ENCODE results near the gene CSF3R. TPM values are rescaled to one million over a fixed set of nuclear protein-coding genes. Genes with fewer than 3 reads are reported as not detected.
A peak's percentile ranks its signal among the peaks of the same experiment; 100 is the strongest.
"Not testable (repeated sequence)": the region's sequence is repeated elsewhere in the genome, so short reads cannot be mapped to it uniquely, and the experiment has no call there.

CSF3R gene
- total RNA-seq, 1 donor from 2014 or later, result 0.54 TPM

- Mint-ChIP-seq H3K27me3 (ENCODE audit: insufficient read depth) (peaks cover 3% of the 10 kb centered on the region), H3K9me3 (no peaks in the 10 kb centered on the region)
- no peak for DNase-seq (ENCODE audit: low spot score)
These were observed 38.2 kb upstream of the CSF3R start for GRCh38 chr1:36520771-36521420.

GRCh38 chr1:36520056-36520455 is 37.3 kb upstream of the CSF3R start:
- intact Hi-C loops (cut with micrococcal nuclease), result no loop called here
- Mint-ChIP-seq H3K36me3 (ENCODE audit: low read depth) (no peaks in the 10 kb centered on the region), H3K9me3 (no peaks in the 10 kb centered on the region), H3K4me1 (ENCODE audit: low read depth) (peaks cover 5% of the 10 kb centered on the region), H3K27me3 (ENCODE audit: insufficient read depth) (peaks cover 3% of the 10 kb centered on the region), H3K27ac (no peak overlapping the region), H3K4me3 (no peak overlapping the region)
- no peak for DNase-seq (ENCODE audit: low spot score)

More at GRCh38 chr1:36520771-36521420, 38.2 kb upstream of the CSF3R start:
- Mint-ChIP-seq H3K36me3 (ENCODE audit: low read depth) (no peaks in the 10 kb centered on the region), H3K4me1 (ENCODE audit: low read depth) (peaks cover 5% of the 10 kb centered on the region), H3K4me3 (no peak overlapping the region), H3K27ac (no peak overlapping the region)
- intact Hi-C loops (cut with micrococcal nuclease), result no loop called here

GRCh38 chr1:36517011-36517771 is 34.5 kb upstream of the CSF3R start:
- H3K4me3 Mint-ChIP-seq, result no peak overlapping the region
- intact Hi-C loops (cut with micrococcal nuclease), result loop anchor here (5.0 kb wide), 1 partner anchor 805 kb away; no protein-coding TSS in a partner anchor
- H3K27me3 Mint-ChIP-seq (ENCODE audit: insufficient read depth), result peaks cover 3% of the 10 kb centered on the region
- H3K36me3 Mint-ChIP-seq (ENCODE audit: low read depth), result no peaks in the 10 kb centered on the region
- no peaks in the 10 kb centered on the region for H3K4me1 Mint-ChIP-seq (ENCODE audit: low read depth)
- no peak for DNase-seq (ENCODE audit: low spot score)
- no peaks in the 10 kb centered on the region for H3K9me3 Mint-ChIP-seq
- no peak overlapping the region for H3K27ac Mint-ChIP-seq

GRCh38 chr1:36516372-36517010 is 33.8 kb upstream of the CSF3R start:
- Mint-ChIP-seq H3K36me3 (ENCODE audit: low read depth) (no peaks in the 10 kb centered on the region), H3K4me3 (no peak overlapping the region), H3K27me3 (ENCODE audit: insufficient read depth) (peaks cover 3% of the 10 kb centered on the region), H3K4me1 (ENCODE audit: low read depth) (no peaks in the 10 kb centered on the region), H3K27ac (no peak overlapping the region), H3K9me3 (no peaks in the 10 kb centered on the region)
- peak; percentile 15 for DNase-seq (ENCODE audit: low spot score)
- intact Hi-C loops (cut with micrococcal nuclease), result loop anchor here (1.0 to 5.0 kb wide), 2 partner anchors 806 to 918 kb away; no protein-coding TSS in a partner anchor

- Mint-ChIP-seq H3K4me1 (ENCODE audit: low read depth) (no peaks in the 10 kb centered on the region), H3K9me3 (no peaks in the 10 kb centered on the region), H3K36me3 (ENCODE audit: low read depth) (no peaks in the 10 kb centered on the region), H3K4me3 (no peak overlapping the region), H3K27me3 (ENCODE audit: insufficient read depth) (peaks cover 3% of the 10 kb centered on the region), H3K27ac (no peak overlapping the region)
- DNase-seq (ENCODE audit: low spot score), result no peak
- intact Hi-C loops (cut with micrococcal nuclease), result loop anchor here (1.0 to 5.0 kb wide), 2 partner anchors 807 to 919 kb away; no protein-coding TSS in a partner anchor
These were observed 32.8 kb upstream of the CSF3R start for GRCh38 chr1:36515315-36516138.

- Mint-ChIP-seq H3K9me3 (no peaks in the 10 kb centered on the region), H3K27ac (no peak overlapping the region), H3K27me3 (ENCODE audit: insufficient read depth) (peaks cover 1% of the 10 kb centered on the region), H3K36me3 (ENCODE audit: low read depth) (no peaks in the 10 kb centered on the region), H3K4me3 (no peak overlapping the region), H3K4me1 (ENCODE audit: low read depth) (no peaks in the 10 kb centered on the region)
- no peak for DNase-seq (ENCODE audit: low spot score)
- intact Hi-C loops (cut with micrococcal nuclease), result no loop called here
These were observed 31.8 kb upstream of the CSF3R start for GRCh38 chr1:36514501-36514900.

GRCh38 chr1:36513676-36514473 is 31.2 kb upstream of the CSF3R start:
- Mint-ChIP-seq H3K9me3 (no peaks in the 10 kb centered on the region), H3K27me3 (ENCODE audit: insufficient read depth) (peaks cover 1% of the 10 kb centered on the region), H3K4me1 (ENCODE audit: low read depth) (no peaks in the 10 kb centered on the region), H3K36me3 (ENCODE audit: low read depth) (no peaks in the 10 kb centered on the region), H3K4me3 (no peak overlapping the region), H3K27ac (no peak overlapping the region)
- intact Hi-C loops (cut with micrococcal nuclease), result no loop called here
- DNase-seq (ENCODE audit: low spot score), result no peak

GRCh38 chr1:36512842-36513241 is 30.1 kb upstream of the CSF3R start:
- intact Hi-C loops (cut with micrococcal nuclease), result no loop called here
- Mint-ChIP-seq H3K4me1 (ENCODE audit: low read depth) (no peaks in the 10 kb centered on the region), H3K4me3 (no peak overlapping the region), H3K27ac (no peak overlapping the region), H3K36me3 (ENCODE audit: low read depth) (no peaks in the 10 kb centered on the region), H3K27me3 (ENCODE audit: insufficient read depth) (peaks cover 1% of the 10 kb centered on the region), H3K9me3 (no peaks in the 10 kb centered on the region)
- DNase-seq (ENCODE audit: low spot score), result no peak

- peaks cover 1% of the 10 kb centered on the region for H3K27me3 Mint-ChIP-seq (ENCODE audit: insufficient read depth)
- no peak for DNase-seq (ENCODE audit: low spot score)
- H3K4me1 Mint-ChIP-seq (ENCODE audit: low read depth), result no peaks in the 10 kb centered on the region
- intact Hi-C loops (cut with micrococcal nuclease), result no loop called here
- H3K4me3 Mint-ChIP-seq, result no peak overlapping the region
- H3K36me3 Mint-ChIP-seq (ENCODE audit: low read depth), result no peaks in the 10 kb centered on the region
- H3K27ac Mint-ChIP-seq, result no peak overlapping the region
- H3K9me3 Mint-ChIP-seq, result no peaks in the 10 kb centered on the region
These were observed 29.4 kb upstream of the CSF3R start for GRCh38 chr1:36511804-36512798.

- H3K4me1 Mint-ChIP-seq (ENCODE audit: low read depth); H3K4me3 Mint-ChIP-seq; H3K27ac Mint-ChIP-seq; H3K27me3 Mint-ChIP-seq (ENCODE audit: insufficient read depth); H3K9me3 Mint-ChIP-seq; intact Hi-C loops (cut with micrococcal nuclease); DNase-seq (ENCODE audit: low spot score); H3K36me3 Mint-ChIP-seq (ENCODE audit: low read depth): not testable (repeated sequence)
These were observed 28.5 kb upstream of the CSF3R start for GRCh38 chr1:36511220-36511619.

- no peak for DNase-seq (ENCODE audit: low spot score)
- H3K27me3 Mint-ChIP-seq (ENCODE audit: insufficient read depth), result peaks cover 1% of the 10 kb centered on the region
- no peak overlapping the region for H3K27ac Mint-ChIP-seq
These were observed 27.7 kb upstream of the CSF3R start for GRCh38 chr1:36510418-36510817.

More at GRCh38 chr1:36510418-36510817, 27.7 kb upstream of the CSF3R start:
- no peak overlapping the region for H3K4me3 Mint-ChIP-seq
- no peaks in the 10 kb centered on the region for H3K4me1 Mint-ChIP-seq (ENCODE audit: low read depth)
- no peaks in the 10 kb centered on the region for H3K36me3 Mint-ChIP-seq (ENCODE audit: low read depth)
- no peaks in the 10 kb centered on the region for H3K9me3 Mint-ChIP-seq
- intact Hi-C loops (cut with micrococcal nuclease), result no loop called here

Measured in activated T-helper 1 cell treated with anti-CD3 and anti-CD28 coated beads, Interleukin-12 subunit alpha, Interleukin-12 subunit beta, Interleukin-2, Interleukin-4 antibody, amounts not matched to agents 30 ng/mL and 10 ng/mL and 1 ng/mL, durations not matched to agents 14 hours and 24 hours and 36 hours (primary cell).